HG02840 (cell line): ENCODE data around the gene CTRL.

ENCODE experiments used
- ATAC-seq: cut with Tn5 transposase; IDR thresholded peaks from one replicate; pipeline ENCODE4 v1.9.1; 2021; ENCODE audit warnings: mild to moderate bottlenecking, moderate library complexity, moderate number of reproducible peaks; ENCODE audit not compliant: unreplicated experiment, low FRiP score

The CTRL gene

GRCh38 chr16:67897231-67897630 is 34.4 kb downstream of the CTRL start:
- no peak for ATAC-seq

GRCh38 chr16:67893743-67894399 is 37.8 kb downstream of the CTRL start:
- ATAC-seq: peak; percentile 13

- ATAC-seq: peak; percentile 80
Observed at GRCh38 chr16:67892899-67893742, 38.5 kb downstream of the CTRL start, which contains the start of gene PSKH1. Gene PSKH1 (plus strand): TSS chr16:67893254. CDS start chr16:67908750, 15,496 bp downstream.

- ATAC-seq: no peak
Observed at GRCh38 chr16:67892375-67892774, 39.3 kb downstream of the CTRL start.

GRCh38 chr16:67888331-67888730 is 43.3 kb downstream of the CTRL start:
- ATAC-seq: no peak

GRCh38 chr16:67886387-67886786 is 45.3 kb downstream of the CTRL start:
- ATAC-seq: no peak

GRCh38 chr16:67885976-67886375 is 45.7 kb downstream of the CTRL start:
- ATAC-seq: no peak

- ATAC-seq: no peak
Observed at GRCh38 chr16:67885545-67885944, 46.1 kb downstream of the CTRL start.

- no peak for ATAC-seq
Observed at GRCh38 chr16:67884684-67885083, 47.0 kb downstream of the CTRL start, which contains the start of gene NRN1L. Gene NRN1L (plus strand): TSS chr16:67884885. CDS start chr16:67884904, 19 bp downstream.

- no peak for ATAC-seq
Observed at GRCh38 chr16:67883872-67884261, 47.8 kb downstream of the CTRL start.

GRCh38 chr16:67883146-67883871 is 48.4 kb downstream of the CTRL start:
- no peak for ATAC-seq

GRCh38 chr16:67882374-67883145 is 49.1 kb downstream of the CTRL start:
- no peak for ATAC-seq

- no peak for ATAC-seq
Observed at GRCh38 chr16:67881621-67882161, 50.0 kb downstream of the CTRL start.

- no peak for ATAC-seq
Observed at GRCh38 chr16:67880584-67880983, 51.1 kb downstream of the CTRL start.

GRCh38 chr16:67879936-67880335 is 51.7 kb downstream of the CTRL start:
- ATAC-seq: no peak
